ENCODE data around the gene AHNAK. TPM values are rescaled to one million over a fixed set of nuclear protein-coding genes. Genes with fewer than 3 reads are reported as not detected.
"Not testable (repeated sequence)": the region's sequence is repeated elsewhere in the genome, so short reads cannot be mapped to it uniquely, and the experiment has no call there.

AHNAK gene
- total and polyA plus RNA-seq, 9 donors = 203 to 411 (median 316) TPM

- H3K36me3 ChIP-seq (ENCODE audit: control insufficient read depth, insufficient read depth, low read length); DNase-seq; H3K27me3 ChIP-seq (ENCODE audit: control insufficient read depth, insufficient read depth, low read length); H3K27ac ChIP-seq (ENCODE audit: low read length); H3K4me3 ChIP-seq (ENCODE audit: low read length); H3K9me3 ChIP-seq (replicated peaks; ENCODE audit: control insufficient read depth, low read depth, low read length): not testable (repeated sequence)
- 50% methylated on average over 3 of the region's 7 CpGs for WGBS (ENCODE audit: insufficient coverage)
- peaks cover 12% of the 10 kb centered on the region for H3K4me1 ChIP-seq (ENCODE audit: control insufficient read depth, insufficient read depth, low read length)
These were observed 96.7 kb downstream of the AHNAK start for GRCh38 chr11:62449912-62450311.

GRCh38 chr11:62449451-62449851, 97.2 kb downstream of the AHNAK start:
- H3K9me3 ChIP-seq (replicated peaks; ENCODE audit: control insufficient read depth, low read depth, low read length) = no peaks in the 10 kb centered on the region
- no peak overlapping the region for H3K27ac ChIP-seq (ENCODE audit: low read length)
- no peak for DNase-seq
- no peaks in the 10 kb centered on the region for H3K27me3 ChIP-seq (ENCODE audit: control insufficient read depth, insufficient read depth, low read length)
- no peaks in the 10 kb centered on the region for H3K36me3 ChIP-seq (ENCODE audit: control insufficient read depth, insufficient read depth, low read length)
- peaks cover 17% of the 10 kb centered on the region for H3K4me1 ChIP-seq (ENCODE audit: control insufficient read depth, insufficient read depth, low read length)
- H3K4me3 ChIP-seq (ENCODE audit: low read length) = no peak overlapping the region
- WGBS (ENCODE audit: insufficient coverage) = 79% methylated on average over 2 of the region's 9 CpGs

GRCh38 chr11:62446091-62446490, 100.5 kb downstream of the AHNAK start:
- peak; percentile 51 for DNase-seq
- no CpG with 5 or more reads among the region's 5 CpGs for WGBS (ENCODE audit: insufficient coverage)
- Histone ChIP-seq H3K9me3 (replicated peaks; ENCODE audit: control insufficient read depth, low read depth, low read length) (no peaks in the 10 kb centered on the region), H3K4me1 (ENCODE audit: control insufficient read depth, insufficient read depth, low read length) (peaks cover 29% of the 10 kb centered on the region), H3K27me3 (ENCODE audit: control insufficient read depth, insufficient read depth, low read length) (no peaks in the 10 kb centered on the region), H3K27ac (ENCODE audit: low read length) (no peak overlapping the region), H3K36me3 (ENCODE audit: control insufficient read depth, insufficient read depth, low read length) (no peaks in the 10 kb centered on the region), H3K4me3 (ENCODE audit: low read length) (no peak overlapping the region)

- H3K27ac ChIP-seq (ENCODE audit: low read length) = peak overlapping the region; percentile 93
- DNase-seq = peak; percentile 96
- H3K4me1 ChIP-seq (ENCODE audit: control insufficient read depth, insufficient read depth, low read length) = peaks cover 35% of the 10 kb centered on the region
- 20% methylated on average over 1 of the region's 5 CpGs for WGBS (ENCODE audit: insufficient coverage)
- H3K27me3 ChIP-seq (ENCODE audit: control insufficient read depth, insufficient read depth, low read length) = no peaks in the 10 kb centered on the region
- H3K36me3 ChIP-seq (ENCODE audit: control insufficient read depth, insufficient read depth, low read length) = no peaks in the 10 kb centered on the region
- no peaks in the 10 kb centered on the region for H3K9me3 ChIP-seq (replicated peaks; ENCODE audit: control insufficient read depth, low read depth, low read length)
- no peak overlapping the region for H3K4me3 ChIP-seq (ENCODE audit: low read length)
These were observed 101.3 kb downstream of the AHNAK start for GRCh38 chr11:62445314-62445740.

- Histone ChIP-seq H3K36me3 (ENCODE audit: control insufficient read depth, insufficient read depth, low read length) (no peaks in the 10 kb centered on the region), H3K27ac (ENCODE audit: low read length) (peak overlapping the region; percentile 93), H3K4me3 (ENCODE audit: low read length) (peak overlapping the region; percentile 30), H3K9me3 (replicated peaks; ENCODE audit: control insufficient read depth, low read depth, low read length) (no peaks in the 10 kb centered on the region), H3K4me1 (ENCODE audit: control insufficient read depth, insufficient read depth, low read length) (peaks cover 38% of the 10 kb centered on the region), H3K27me3 (ENCODE audit: control insufficient read depth, insufficient read depth, low read length) (no peaks in the 10 kb centered on the region)
- no peak for DNase-seq
- no CpG with 5 or more reads among the region's 9 CpGs for whole genome bisulfite sequencing (ENCODE audit: insufficient coverage)
These were observed 101.8 kb downstream of the AHNAK start for GRCh38 chr11:62444835-62445234.

GRCh38 chr11:62444236-62444833, 102.3 kb downstream of the AHNAK start:
- Histone ChIP-seq H3K36me3 (ENCODE audit: control insufficient read depth, insufficient read depth, low read length) (no peaks in the 10 kb centered on the region), H3K4me3 (ENCODE audit: low read length) (peak overlapping the region; percentile 30), H3K27me3 (ENCODE audit: control insufficient read depth, insufficient read depth, low read length) (no peaks in the 10 kb centered on the region), H3K27ac (ENCODE audit: low read length) (peak overlapping the region; percentile 93), H3K9me3 (replicated peaks; ENCODE audit: control insufficient read depth, low read depth, low read length) (no peaks in the 10 kb centered on the region), H3K4me1 (ENCODE audit: control insufficient read depth, insufficient read depth, low read length) (peaks cover 40% of the 10 kb centered on the region)
- peak; percentile 90 for DNase-seq
- 8% methylated on average over 17 of the region's 23 CpGs for WGBS (ENCODE audit: insufficient coverage)

GRCh38 chr11:62443390-62444235, 103.0 kb downstream of the AHNAK start:
- peak; percentile 81 for DNase-seq
- 63% methylated on average over 10 of the region's 17 CpGs for WGBS (ENCODE audit: insufficient coverage)
- no peaks in the 10 kb centered on the region for H3K9me3 ChIP-seq (replicated peaks; ENCODE audit: control insufficient read depth, low read depth, low read length)
- peaks cover 40% of the 10 kb centered on the region for H3K4me1 ChIP-seq (ENCODE audit: control insufficient read depth, insufficient read depth, low read length)
- H3K27me3 ChIP-seq (ENCODE audit: control insufficient read depth, insufficient read depth, low read length) = no peaks in the 10 kb centered on the region
- H3K36me3 ChIP-seq (ENCODE audit: control insufficient read depth, insufficient read depth, low read length) = no peaks in the 10 kb centered on the region
- H3K4me3 ChIP-seq (ENCODE audit: low read length) = peak overlapping the region; percentile 30
- H3K27ac ChIP-seq (ENCODE audit: low read length) = peak overlapping the region; percentile 93

- H3K4me1 ChIP-seq (ENCODE audit: control insufficient read depth, insufficient read depth, low read length) = peaks cover 33% of the 10 kb centered on the region
- 36% methylated on average over 14 of the region's 23 CpGs for WGBS (ENCODE audit: insufficient coverage)
- peak overlapping the region; percentile 42 for H3K27ac ChIP-seq (ENCODE audit: low read length)
- no peaks in the 10 kb centered on the region for H3K36me3 ChIP-seq (ENCODE audit: control insufficient read depth, insufficient read depth, low read length)
- no peaks in the 10 kb centered on the region for H3K9me3 ChIP-seq (replicated peaks; ENCODE audit: control insufficient read depth, low read depth, low read length)
- peak; percentile 94 for DNase-seq
- H3K27me3 ChIP-seq (ENCODE audit: control insufficient read depth, insufficient read depth, low read length) = no peaks in the 10 kb centered on the region
- H3K4me3 ChIP-seq (ENCODE audit: low read length) = no peak overlapping the region
These were observed 106.6 kb downstream of the AHNAK start for GRCh38 chr11:62439785-62440602.

- no peak for DNase-seq
- Histone ChIP-seq H3K27me3 (ENCODE audit: control insufficient read depth, insufficient read depth, low read length) (no peaks in the 10 kb centered on the region), H3K9me3 (replicated peaks; ENCODE audit: control insufficient read depth, low read depth, low read length) (no peaks in the 10 kb centered on the region), H3K27ac (ENCODE audit: low read length) (no peak overlapping the region), H3K36me3 (ENCODE audit: control insufficient read depth, insufficient read depth, low read length) (no peaks in the 10 kb centered on the region), H3K4me3 (ENCODE audit: low read length) (no peak overlapping the region), H3K4me1 (ENCODE audit: control insufficient read depth, insufficient read depth, low read length) (peaks cover 22% of the 10 kb centered on the region)
- 83% methylated on average over 3 of the region's 4 CpGs for WGBS (ENCODE audit: insufficient coverage)
These were observed 108.0 kb downstream of the AHNAK start for GRCh38 chr11:62438641-62439040.

GRCh38 chr11:62437616-62438015, 109.0 kb downstream of the AHNAK start:
- H3K4me3 ChIP-seq (ENCODE audit: low read length) = no peak overlapping the region
- DNase-seq = no peak
- no peaks in the 10 kb centered on the region for H3K36me3 ChIP-seq (ENCODE audit: control insufficient read depth, insufficient read depth, low read length)
- H3K9me3 ChIP-seq (replicated peaks; ENCODE audit: control insufficient read depth, low read depth, low read length) = no peaks in the 10 kb centered on the region
- H3K27ac ChIP-seq (ENCODE audit: low read length) = no peak overlapping the region
- H3K27me3 ChIP-seq (ENCODE audit: control insufficient read depth, insufficient read depth, low read length) = no peaks in the 10 kb centered on the region
- H3K4me1 ChIP-seq (ENCODE audit: control insufficient read depth, insufficient read depth, low read length) = peaks cover 18% of the 10 kb centered on the region
- no CpG with 5 or more reads among the region's 1 CpG for WGBS (ENCODE audit: insufficient coverage)
